ENCODE measurements around the gene TOMM20. TPM values are rescaled to one million over a fixed set of nuclear protein-coding genes. Genes with fewer than 3 reads are reported as not detected.

The TOMM20 gene
- total and polyA plus RNA-seq, 2 donors (not counting 1 experiment from before 2014, with no cell fraction given): 25.0 to 77.3 TPM

DNA sequence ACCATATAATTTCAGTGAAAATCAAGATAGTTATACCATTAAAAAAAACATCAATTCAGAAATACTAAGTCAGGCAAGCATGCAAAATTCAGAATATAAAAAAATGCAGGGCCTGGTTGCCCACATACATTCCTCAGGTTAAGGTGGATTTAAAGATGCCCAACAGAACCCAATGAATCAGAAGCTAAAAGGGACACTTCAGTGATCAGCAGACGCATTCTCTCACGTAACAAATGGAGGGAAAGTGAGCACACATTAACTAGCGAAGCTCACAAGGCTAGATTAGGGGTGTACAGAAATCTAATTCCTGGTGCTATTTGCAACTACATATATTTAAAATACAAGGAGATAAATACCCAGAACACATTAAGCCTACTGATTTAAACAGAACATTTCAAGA, 17.5 kb downstream of the TOMM20 start:
- no peak overlapping the region for H3K4me3 Mint-ChIP-seq

DNA sequence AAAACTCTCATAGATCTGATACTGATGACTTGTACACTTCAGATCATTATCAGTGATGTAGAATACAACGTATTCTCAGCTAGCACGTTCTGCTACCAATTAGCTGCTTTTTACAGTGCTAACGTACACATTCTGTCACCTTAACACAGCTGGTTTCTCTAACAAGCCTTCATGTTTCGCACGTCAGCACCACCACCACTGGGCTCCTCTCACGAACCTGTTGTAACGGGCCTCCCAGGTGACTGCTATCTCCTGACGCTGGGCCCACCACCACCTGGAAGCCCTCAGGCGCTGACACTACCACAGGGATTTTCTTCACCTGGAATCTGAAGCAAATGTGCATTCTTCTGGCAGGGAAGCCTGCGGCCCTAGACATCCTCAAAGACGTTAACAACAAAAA, 19.8 kb downstream of the TOMM20 start:
- TF ChIP-seq, protein P1, sequence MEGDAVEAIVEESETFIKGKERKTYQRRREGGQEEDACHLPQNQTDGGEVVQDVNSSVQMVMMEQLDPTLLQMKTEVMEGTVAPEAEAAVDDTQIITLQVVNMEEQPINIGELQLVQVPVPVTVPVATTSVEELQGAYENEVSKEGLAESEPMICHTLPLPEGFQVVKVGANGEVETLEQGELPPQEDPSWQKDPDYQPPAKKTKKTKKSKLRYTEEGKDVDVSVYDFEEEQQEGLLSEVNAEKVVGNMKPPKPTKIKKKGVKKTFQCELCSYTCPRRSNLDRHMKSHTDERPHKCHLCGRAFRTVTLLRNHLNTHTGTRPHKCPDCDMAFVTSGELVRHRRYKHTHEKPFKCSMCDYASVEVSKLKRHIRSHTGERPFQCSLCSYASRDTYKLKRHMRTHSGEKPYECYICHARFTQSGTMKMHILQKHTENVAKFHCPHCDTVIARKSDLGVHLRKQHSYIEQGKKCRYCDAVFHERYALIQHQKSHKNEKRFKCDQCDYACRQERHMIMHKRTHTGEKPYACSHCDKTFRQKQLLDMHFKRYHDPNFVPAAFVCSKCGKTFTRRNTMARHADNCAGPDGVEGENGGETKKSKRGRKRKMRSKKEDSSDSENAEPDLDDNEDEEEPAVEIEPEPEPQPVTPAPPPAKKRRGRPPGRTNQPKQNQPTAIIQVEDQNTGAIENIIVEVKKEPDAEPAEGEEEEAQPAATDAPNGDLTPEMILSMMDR (IDR thresholded peaks at IDR 0.05): no peak
- TF ChIP-seq EZH2 (IDR thresholded peaks at IDR 0.05; ENCODE audit: borderline replicate concordance, insufficient read depth, low read depth, low read length, poor library complexity, severe bottlenecking): no peak
- no peak for ATAC-seq (ENCODE audit: low read depth)

More for the DNA sequence above, 17.5 kb downstream of the TOMM20 start:
- peaks cover 7 to 61% of the 10 kb centered on the region in 2 experiments for H3K36me3 ChIP-seq (replicated peaks in 1 of 2; ENCODE audit: control extremely low read depth in 1 of 2, control insufficient read depth in 1 of 2, extremely low read depth in 1 of 2, insufficient read depth in 2 of 2, low read length in 1 of 2)
- H3K9me3 ChIP-seq (ENCODE audit: control extremely low read depth in 1 of 3, control insufficient read depth in 2 of 3, insufficient read depth in 1 of 3, low read length in 2 of 3): no peaks in the 10 kb centered on the region
- H3K9ac ChIP-seq (ENCODE audit: low read length): no peak overlapping the region
- H2AFZ ChIP-seq (ENCODE audit: insufficient read depth, low read depth, low read length, poor library complexity, severe bottlenecking): no peak overlapping the region
- intact Hi-C loops (cut with micrococcal nuclease): no loop called here
- H3K27ac Mint-ChIP-seq: no peak overlapping the region
- H3K9me3 Mint-ChIP-seq (ENCODE audit: insufficient read depth): no peaks in the 10 kb centered on the region
- CTCF ChIA-PET: interaction anchor here (0.6 kb wide), 1 partner anchor 1238 kb away, joined by 4 read pairs; no protein-coding TSS in a partner anchor
- no peak overlapping the region for H3K4me3 ChIP-seq (ENCODE audit: control extremely low read depth in 1 of 5, extremely low read depth in 1 of 5, insufficient read depth in 1 of 5, low read depth in 2 of 5, low read length in 4 of 5)
- no peak overlapping the region for H3K4me2 ChIP-seq (replicated peaks; ENCODE audit: low read depth, low read length, poor library complexity, severe bottlenecking)
- POLR2A ChIA-PET: no interaction called here
- peaks cover 23% of the 10 kb centered on the region for H4K20me1 ChIP-seq (ENCODE audit: control insufficient read depth, insufficient read depth, low read length, poor library complexity, severe bottlenecking)
- no CpG with 5 or more reads among the region's 3 CpGs for WGBS (ENCODE audit: insufficient coverage)
- H3K79me2 ChIP-seq (ENCODE audit: control insufficient read depth, insufficient read depth, low read length): peaks cover 5% of the 10 kb centered on the region
- H3K4me1 ChIP-seq (ENCODE audit: control insufficient read depth in 2 of 2, insufficient read depth in 2 of 2, low read length in 2 of 2): no peaks in the 10 kb centered on the region
- no peaks in the 10 kb centered on the region for H3K27me3 Mint-ChIP-seq
- DNase-seq: no peak
- peaks cover 2% of the 10 kb centered on the region for H3K4me1 Mint-ChIP-seq
- H3K27me3 ChIP-seq (replicated peaks in 1 of 4; ENCODE audit: control extremely low read depth in 1 of 4, control insufficient read depth in 3 of 4, insufficient read depth in 4 of 4, low read length in 3 of 4): no peaks in the 10 kb centered on the region
- ATAC-seq (ENCODE audit: low read depth): no peak
- H3K27ac ChIP-seq (ENCODE audit: low read length in 2 of 2): no peak overlapping the region
- TF ChIP-seq EZH2 (IDR thresholded peaks at IDR 0.05; ENCODE audit: borderline replicate concordance, insufficient read depth, low read depth, low read length, poor library complexity, severe bottlenecking): no peak
- TF ChIP-seq, protein P1 (IDR thresholded peaks at IDR 0.05): no peak

More for the DNA sequence above, 19.8 kb downstream of the TOMM20 start:
- no peak overlapping the region for H3K9ac ChIP-seq (ENCODE audit: low read length)
- H3K9me3 ChIP-seq (ENCODE audit: control extremely low read depth in 1 of 3, control insufficient read depth in 2 of 3, insufficient read depth in 1 of 3, low read length in 2 of 3): no peaks in the 10 kb centered on the region
- Mint-ChIP-seq H3K4me1 (peaks cover 16% of the 10 kb centered on the region), H3K9me3 (ENCODE audit: insufficient read depth) (no peaks in the 10 kb centered on the region), H3K4me3 (no peak overlapping the region), H3K27ac (no peak overlapping the region), H3K27me3 (no peaks in the 10 kb centered on the region)
- H3K36me3 ChIP-seq (replicated peaks in 1 of 2; ENCODE audit: control extremely low read depth in 1 of 2, control insufficient read depth in 1 of 2, extremely low read depth in 1 of 2, insufficient read depth in 2 of 2, low read length in 1 of 2): peaks cover 7 to 44% of the 10 kb centered on the region in 2 experiments
- intact Hi-C loops (cut with micrococcal nuclease): no loop called here
- no peaks in the 10 kb centered on the region for H3K27me3 ChIP-seq (replicated peaks in 1 of 4; ENCODE audit: control extremely low read depth in 1 of 4, control insufficient read depth in 3 of 4, insufficient read depth in 4 of 4, low read length in 3 of 4)
- no peak overlapping the region for H3K4me2 ChIP-seq (replicated peaks; ENCODE audit: low read depth, low read length, poor library complexity, severe bottlenecking)
- POLR2A ChIA-PET: no interaction called here
- no peaks in the 10 kb centered on the region for H3K79me2 ChIP-seq (ENCODE audit: control insufficient read depth, insufficient read depth, low read length)
- no peak overlapping the region for H3K4me3 ChIP-seq (ENCODE audit: control extremely low read depth in 1 of 5, extremely low read depth in 1 of 5, insufficient read depth in 1 of 5, low read depth in 2 of 5, low read length in 4 of 5)
- no peak overlapping the region for H2AFZ ChIP-seq (ENCODE audit: insufficient read depth, low read depth, low read length, poor library complexity, severe bottlenecking)
- H3K4me1 ChIP-seq (ENCODE audit: control insufficient read depth in 2 of 2, insufficient read depth in 2 of 2, low read length in 2 of 2): peaks cover 7 to 12% of the 10 kb centered on the region in 2 donors
- 99% methylated on average over 11 of the region's 11 CpGs for WGBS (ENCODE audit: insufficient coverage)
- peaks cover 15% of the 10 kb centered on the region for H4K20me1 ChIP-seq (ENCODE audit: control insufficient read depth, insufficient read depth, low read length, poor library complexity, severe bottlenecking)
- H3K27ac ChIP-seq (ENCODE audit: low read length in 2 of 2): no peak overlapping the region
- DNase-seq: no peak
- CTCF ChIA-PET: interaction anchor here (1.3 to 6.5 kb wide), 3 partner anchors 25 to 621 kb away, joined by 3 to 52 read pairs (median 3); no protein-coding TSS in a partner anchor

Data from B cell (primary cell).